Fibroblast of villous mesenchyme (primary cell): ENCODE measurements around the gene PAK5. TPM values are rescaled to one million over a fixed set of nuclear protein-coding genes. Genes with fewer than 3 reads are reported as not detected.

Source experiments
- DNase-seq: peaks from one replicate; pipeline ENCODE4 v3.0.0-alpha.2; 2010; ENCODE audit warnings: low read depth
- H3K4me3 ChIP-seq: 2 replicates; pipeline ENCODE4 v1.5.1; 2011; ENCODE audit warnings: low read depth, mild to moderate bottlenecking, low read length
- total RNA-seq: library from RNA; depleted of rRNA; stranded (reverse); fragments of >200 nt; gene quantifications from 2 replicates; pipeline ENCODE4 v1.2.3, GENCODE V29; 2012
- TF ChIP-seq, protein P1 (sequence below): IDR thresholded peaks from 2 replicates; pipeline ENCODE4 v1.5.1; 2012; ENCODE audit warnings: low read depth, mild to moderate bottlenecking, low read length; ENCODE audit not compliant: insufficient read depth

Gene PAK5
- total RNA-seq, 1 donor: not detected

DNA sequence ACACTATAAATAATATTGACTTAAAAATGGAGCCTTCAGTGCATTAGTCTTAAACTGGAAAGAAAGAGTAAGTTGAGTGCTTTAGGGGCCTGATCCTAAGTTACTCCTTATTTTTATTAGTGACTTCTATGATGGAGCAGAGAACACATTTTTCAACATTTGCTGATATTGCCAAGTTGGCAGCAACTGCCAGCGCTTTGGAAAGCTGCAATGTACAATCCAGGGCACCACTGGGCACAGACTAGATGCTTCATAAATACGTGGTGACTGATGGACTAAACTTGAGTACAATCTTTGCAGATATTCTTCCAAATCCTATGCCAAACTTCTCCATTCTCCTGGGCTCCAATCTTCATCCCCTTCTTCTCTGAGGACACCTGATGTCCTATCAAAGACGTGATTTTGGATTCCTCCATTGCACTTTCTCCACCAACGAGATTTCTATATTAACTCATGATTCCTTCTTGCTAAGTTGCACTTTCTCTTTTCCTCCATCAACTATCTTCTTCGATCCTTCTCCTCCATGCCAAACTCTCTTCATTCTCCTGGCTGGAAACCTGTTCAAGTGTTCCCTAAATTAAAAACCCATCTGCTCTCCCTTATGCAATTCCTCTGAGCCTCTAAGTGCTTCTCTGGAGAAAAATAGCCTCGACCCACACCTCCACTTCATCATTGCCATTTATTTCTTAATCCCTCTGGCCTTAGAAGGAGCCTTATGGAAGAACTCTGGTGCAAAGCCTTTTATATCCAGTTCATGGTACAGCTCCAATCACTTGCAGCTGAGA, 28.5 kb upstream of the PAK5 start:
- DNase-seq: no peak
- TF ChIP-seq, protein P1, sequence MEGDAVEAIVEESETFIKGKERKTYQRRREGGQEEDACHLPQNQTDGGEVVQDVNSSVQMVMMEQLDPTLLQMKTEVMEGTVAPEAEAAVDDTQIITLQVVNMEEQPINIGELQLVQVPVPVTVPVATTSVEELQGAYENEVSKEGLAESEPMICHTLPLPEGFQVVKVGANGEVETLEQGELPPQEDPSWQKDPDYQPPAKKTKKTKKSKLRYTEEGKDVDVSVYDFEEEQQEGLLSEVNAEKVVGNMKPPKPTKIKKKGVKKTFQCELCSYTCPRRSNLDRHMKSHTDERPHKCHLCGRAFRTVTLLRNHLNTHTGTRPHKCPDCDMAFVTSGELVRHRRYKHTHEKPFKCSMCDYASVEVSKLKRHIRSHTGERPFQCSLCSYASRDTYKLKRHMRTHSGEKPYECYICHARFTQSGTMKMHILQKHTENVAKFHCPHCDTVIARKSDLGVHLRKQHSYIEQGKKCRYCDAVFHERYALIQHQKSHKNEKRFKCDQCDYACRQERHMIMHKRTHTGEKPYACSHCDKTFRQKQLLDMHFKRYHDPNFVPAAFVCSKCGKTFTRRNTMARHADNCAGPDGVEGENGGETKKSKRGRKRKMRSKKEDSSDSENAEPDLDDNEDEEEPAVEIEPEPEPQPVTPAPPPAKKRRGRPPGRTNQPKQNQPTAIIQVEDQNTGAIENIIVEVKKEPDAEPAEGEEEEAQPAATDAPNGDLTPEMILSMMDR: no peak

DNA sequence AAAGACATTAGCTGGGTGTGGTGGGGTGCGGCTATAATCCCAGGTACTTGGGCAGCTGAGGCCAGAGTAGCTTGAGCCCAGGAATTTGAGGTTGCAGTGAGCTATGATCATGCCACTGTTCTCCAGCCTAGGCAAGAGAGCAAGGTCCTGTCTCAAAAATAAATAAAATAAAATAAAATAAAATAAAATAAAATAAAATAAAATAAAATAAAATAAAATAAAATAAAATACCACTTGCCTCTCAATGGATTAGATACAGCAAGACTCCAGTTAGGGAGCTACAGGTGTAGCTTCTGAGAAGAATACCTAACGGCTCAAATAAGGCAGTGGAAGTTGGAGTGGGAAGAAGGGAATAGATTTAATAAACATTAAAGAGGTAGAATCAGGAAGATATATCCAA, 13.7 kb upstream of the PAK5 start:
- no peak overlapping the region for H3K4me3 ChIP-seq
- TF ChIP-seq, protein P1: no peak
- no peak for DNase-seq

More for the DNA sequence above, 28.5 kb upstream of the PAK5 start:
- H3K4me3 ChIP-seq: no peak overlapping the region

DNA sequence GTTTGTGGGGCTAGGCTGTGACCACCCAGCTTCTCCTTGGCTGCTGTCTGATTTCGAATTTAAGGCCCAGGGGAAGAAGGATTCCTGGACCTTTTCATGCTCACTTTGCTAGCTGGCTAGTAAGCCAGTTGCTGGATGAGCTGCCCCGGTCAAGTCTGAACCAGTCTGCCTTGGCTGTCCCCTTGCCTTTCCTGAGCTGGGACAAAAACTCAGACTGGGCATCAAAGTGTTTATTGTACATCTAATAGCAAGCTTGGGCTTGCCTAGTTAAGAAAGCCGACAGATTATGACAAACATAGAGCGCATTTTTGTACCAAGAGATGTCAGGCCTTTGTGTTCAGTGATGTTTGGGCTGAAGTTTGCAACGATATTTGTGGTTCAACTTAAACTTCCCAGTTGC, 750 bp upstream of the PAK5 start:
- no peak for DNase-seq
- TF ChIP-seq, protein P1: no peak
- H3K4me3 ChIP-seq: no peak overlapping the region

DNA sequence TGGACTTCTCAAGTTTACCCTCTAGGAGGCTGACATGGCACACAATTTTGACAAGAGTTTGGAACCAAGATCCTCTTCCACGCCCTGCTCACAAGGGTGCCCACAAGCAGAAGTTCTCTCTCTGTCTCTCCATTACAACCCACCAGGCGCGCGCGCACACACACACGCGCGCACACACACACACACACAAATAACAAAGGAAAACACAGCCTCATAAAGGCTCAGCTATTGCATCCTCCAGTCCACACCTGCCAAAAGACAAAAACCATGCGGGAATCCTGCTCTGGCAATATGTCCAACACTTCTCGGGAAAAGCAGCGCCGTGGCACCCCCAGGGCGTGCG, 870 bp downstream of the PAK5 start:
- no peak for DNase-seq
- no peak overlapping the region for H3K4me3 ChIP-seq
- TF ChIP-seq, protein P1: no peak

DNA sequence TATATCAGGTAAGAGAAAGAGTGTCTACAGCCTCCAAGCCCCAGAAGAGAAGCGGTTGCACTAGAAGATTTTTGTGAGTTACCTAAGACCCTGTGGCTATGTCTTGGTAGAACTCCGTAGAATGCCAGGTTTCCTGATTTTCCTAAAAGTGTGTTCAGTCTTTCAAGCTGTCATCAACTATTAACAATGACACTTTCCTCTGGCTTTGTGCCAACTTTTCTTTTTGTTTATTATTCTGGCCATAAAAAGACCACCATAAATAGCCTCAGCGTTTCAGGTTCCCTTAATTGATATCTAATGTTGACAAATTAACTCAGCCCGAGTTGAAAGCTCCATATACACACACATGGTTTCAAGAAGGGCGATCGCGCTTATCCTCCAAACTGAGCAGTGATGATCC, 1.2 kb downstream of the PAK5 start:
- TF ChIP-seq, protein P1: no peak
- no peak overlapping the region for H3K4me3 ChIP-seq
- no peak for DNase-seq

DNA sequence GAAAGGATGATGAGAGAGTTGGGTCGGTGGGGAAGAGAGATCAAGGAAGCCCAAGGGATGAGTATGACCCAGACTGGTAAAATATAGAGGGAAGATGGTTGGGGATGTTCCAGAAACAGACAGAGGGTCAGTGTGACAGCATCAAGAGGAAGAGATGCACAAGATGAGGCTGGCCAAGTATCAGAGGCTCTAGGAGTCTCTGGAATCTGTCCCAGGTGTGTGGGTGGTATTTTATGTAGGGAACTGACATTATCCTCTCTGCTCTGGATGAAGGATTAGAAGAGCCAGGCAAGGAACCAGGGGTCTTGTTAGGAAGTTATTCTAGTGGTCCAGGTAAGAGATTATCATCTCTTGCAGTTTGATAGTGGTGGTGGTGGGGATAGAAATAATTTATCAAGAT, 3.6 kb downstream of the PAK5 start:
- no peak for DNase-seq
- TF ChIP-seq, protein P1: no peak
- no peak overlapping the region for H3K4me3 ChIP-seq

DNA sequence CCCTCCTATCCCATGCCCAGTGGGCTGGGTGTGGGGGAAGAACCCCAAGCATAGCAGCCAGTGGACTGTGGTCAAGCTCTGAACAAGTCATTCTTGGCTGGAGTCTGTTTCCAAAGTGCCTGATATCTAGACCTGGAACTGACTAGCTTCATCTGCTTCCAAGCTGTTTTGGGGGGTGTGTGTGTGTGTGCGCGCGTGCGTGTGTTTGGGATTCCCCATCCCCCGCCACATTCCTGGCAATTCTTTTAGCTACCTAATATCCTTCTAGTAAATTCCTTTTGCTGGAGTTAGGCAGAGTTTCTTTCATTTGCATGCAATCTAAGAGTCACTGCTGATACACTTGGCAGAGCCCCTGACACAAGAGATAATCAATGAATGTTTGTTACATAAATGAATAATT, 7.8 kb downstream of the PAK5 start:
- DNase-seq: no peak
- H3K4me3 ChIP-seq: no peak overlapping the region
- TF ChIP-seq, protein P1: no peak
